ENCODE measurements around the gene HELT. TPM values are rescaled to one million over a fixed set of nuclear protein-coding genes. Genes with fewer than 3 reads are reported as not detected.

Gene HELT
- total and polyA plus RNA-seq, 2 donors (not counting 3 experiments of a cell fraction or from before 2014, with no cell fraction given) = not detected

DNA sequence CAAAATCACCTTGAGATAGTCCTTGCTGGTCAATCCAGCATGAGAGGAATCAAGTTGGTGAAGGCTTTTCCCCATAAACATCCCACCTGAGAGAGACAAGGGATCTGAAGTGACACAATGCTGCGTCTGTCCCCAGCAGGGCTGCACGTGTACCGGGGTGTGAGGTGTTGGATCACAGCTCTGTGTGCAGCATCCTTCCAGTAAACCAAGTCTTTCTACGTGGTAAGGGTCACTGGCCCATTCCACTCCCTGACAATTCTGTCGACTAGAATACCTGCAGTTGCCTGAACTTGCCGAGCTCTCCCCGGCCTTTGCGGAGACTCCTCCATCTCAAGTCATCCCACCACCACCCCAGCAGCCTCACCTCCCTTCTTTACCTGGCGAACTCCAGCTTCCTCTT, 14.8 kb downstream of the HELT start:
- H2AFZ ChIP-seq (ENCODE audit: low read depth, low read length) = no peak overlapping the region
- no peak for TF ChIP-seq JUN (IDR thresholded peaks at IDR 0.05; ENCODE audit: borderline replicate concordance, insufficient read depth, insufficient read length, low read depth)
- no peak for TF ChIP-seq POLR2AphosphoS5 (IDR thresholded peaks at IDR 0.05; ENCODE audit: insufficient read depth, low read depth, low read length)
- TF ChIP-seq GATA2 (IDR thresholded peaks at IDR 0.05; ENCODE audit: insufficient read depth, insufficient read length, low read depth, low read length) = no peak
- TF ChIP-seq, protein P1, sequence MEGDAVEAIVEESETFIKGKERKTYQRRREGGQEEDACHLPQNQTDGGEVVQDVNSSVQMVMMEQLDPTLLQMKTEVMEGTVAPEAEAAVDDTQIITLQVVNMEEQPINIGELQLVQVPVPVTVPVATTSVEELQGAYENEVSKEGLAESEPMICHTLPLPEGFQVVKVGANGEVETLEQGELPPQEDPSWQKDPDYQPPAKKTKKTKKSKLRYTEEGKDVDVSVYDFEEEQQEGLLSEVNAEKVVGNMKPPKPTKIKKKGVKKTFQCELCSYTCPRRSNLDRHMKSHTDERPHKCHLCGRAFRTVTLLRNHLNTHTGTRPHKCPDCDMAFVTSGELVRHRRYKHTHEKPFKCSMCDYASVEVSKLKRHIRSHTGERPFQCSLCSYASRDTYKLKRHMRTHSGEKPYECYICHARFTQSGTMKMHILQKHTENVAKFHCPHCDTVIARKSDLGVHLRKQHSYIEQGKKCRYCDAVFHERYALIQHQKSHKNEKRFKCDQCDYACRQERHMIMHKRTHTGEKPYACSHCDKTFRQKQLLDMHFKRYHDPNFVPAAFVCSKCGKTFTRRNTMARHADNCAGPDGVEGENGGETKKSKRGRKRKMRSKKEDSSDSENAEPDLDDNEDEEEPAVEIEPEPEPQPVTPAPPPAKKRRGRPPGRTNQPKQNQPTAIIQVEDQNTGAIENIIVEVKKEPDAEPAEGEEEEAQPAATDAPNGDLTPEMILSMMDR (IDR thresholded peaks at IDR 0.05; ENCODE audit: extremely low read depth in 1 of 2, insufficient read depth in 1 of 2, low read depth in 1 of 2, low read length in 2 of 2) = no peak
- TF ChIP-seq FOS (IDR thresholded peaks at IDR 0.05; ENCODE audit: borderline replicate concordance, insufficient read depth, low read length) = no peak
- no peak for TF ChIP-seq POLR2A (IDR thresholded peaks at IDR 0.05; ENCODE audit: low read depth, low read length)
- no peak for TF ChIP-seq EZH2 (IDR thresholded peaks at IDR 0.05; ENCODE audit: borderline replicate concordance, low read depth, low read length, severe bottlenecking)
- TF ChIP-seq, protein P2, sequence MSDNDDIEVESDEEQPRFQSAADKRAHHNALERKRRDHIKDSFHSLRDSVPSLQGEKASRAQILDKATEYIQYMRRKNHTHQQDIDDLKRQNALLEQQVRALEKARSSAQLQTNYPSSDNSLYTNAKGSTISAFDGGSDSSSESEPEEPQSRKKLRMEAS (IDR thresholded peaks at IDR 0.05; ENCODE audit: insufficient read depth, insufficient read length) = no peak
- no peak for TF ChIP-seq MYC (IDR thresholded peaks at IDR 0.05; ENCODE audit: low read depth, low read length)
- DNase-seq (ENCODE audit: low read depth, low spot score) (no peak), FAIRE-seq (no peak)
- H3K4me1 ChIP-seq (ENCODE audit: control insufficient read depth, extremely low read depth, insufficient read depth, low read length) = no peaks in the 10 kb centered on the region
- dilution Hi-C loops (cut with MboI; ENCODE audit: extremely low pct_ligation_motif_present, low sequenced_read_pairs) = no loop called here
- H3K27ac ChIP-seq (ENCODE audit: insufficient read depth, low read depth, low read length) = no peak overlapping the region
- CTCF ChIA-PET = interaction anchor here (1.2 to 3.0 kb wide), 4 partner anchors 9 to 1005 kb away, joined by 3 to 13 read pairs (median 6); no protein-coding TSS in a partner anchor
- intact Hi-C loops (cut with micrococcal nuclease) = no loop called here
- no peak overlapping the region for H3K4me2 ChIP-seq (ENCODE audit: insufficient read depth, low read length)
- POLR2A ChIA-PET = no interaction called here
- H3K9me1 ChIP-seq (replicated peaks; ENCODE audit: control insufficient read depth, extremely low read depth, insufficient read depth, low read length) = no peaks in the 10 kb centered on the region
- peaks cover 0 to 16% of the 10 kb centered on the region in 2 experiments for H3K27me3 ChIP-seq (ENCODE audit: control insufficient read depth in 2 of 2, insufficient read depth in 2 of 2, low read length in 2 of 2)
- BruUV-seq (replicated peaks) = no TSS peak
- no peak overlapping the region for H3K9ac ChIP-seq (replicated peaks; ENCODE audit: extremely low read depth, insufficient read depth, low read length)
- no peaks in the 10 kb centered on the region for H4K20me1 ChIP-seq (replicated peaks; ENCODE audit: control insufficient read depth, extremely low read depth, insufficient read depth, low read length)
- no peaks in the 10 kb centered on the region for H3K79me2 ChIP-seq (ENCODE audit: control insufficient read depth, insufficient read depth, low read length)
- no peaks in the 10 kb centered on the region for H3K36me3 ChIP-seq (ENCODE audit: control insufficient read depth in 2 of 2, extremely low read depth in 1 of 2, insufficient read depth in 2 of 2, low read length in 2 of 2)
- no peaks in the 10 kb centered on the region for H3K9me3 ChIP-seq (replicated peaks; ENCODE audit: control insufficient read depth, insufficient read depth, low read length)
- no peak overlapping the region for H3K4me3 ChIP-seq (replicated peaks in 1 of 3; ENCODE audit: insufficient read depth in 1 of 3, low read depth in 1 of 3, low read length in 3 of 3)

Data from endothelial cell of umbilical vein (primary cell).